A204.1 (cell line): ENCODE results near the gene MRPL48.
A peak's percentile ranks its signal among the peaks of the same experiment; 100 is the strongest.
"Not testable (repeated sequence)": the region's sequence is repeated elsewhere in the genome, so short reads cannot be mapped to it uniquely, and the experiment has no call there.

Experiments used
- FAIRE-seq: peaks from 2 replicates; lab custom pipeline; 2012; peaks lifted over from hg19 to GRCh38; lab: Jason Lieb, UNC

The MRPL48 gene

DNA sequence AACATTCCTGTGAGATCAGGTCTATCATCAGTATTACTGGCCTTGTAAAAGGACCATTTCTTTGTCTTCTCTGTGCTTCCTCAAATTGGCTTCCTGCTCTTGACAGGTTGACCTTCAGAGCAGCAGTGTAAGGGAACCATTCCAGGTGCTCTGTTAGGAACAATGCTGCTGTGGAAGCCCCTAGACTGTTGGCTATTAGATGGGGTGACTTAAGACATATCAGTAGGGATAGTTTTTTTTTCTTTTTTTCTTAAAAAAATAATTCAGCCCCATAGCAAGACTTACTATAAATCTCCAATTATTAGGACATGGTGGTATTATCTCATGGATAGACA is 51.4 kb downstream of the MRPL48 start:
- FAIRE-seq, result no peak

DNA sequence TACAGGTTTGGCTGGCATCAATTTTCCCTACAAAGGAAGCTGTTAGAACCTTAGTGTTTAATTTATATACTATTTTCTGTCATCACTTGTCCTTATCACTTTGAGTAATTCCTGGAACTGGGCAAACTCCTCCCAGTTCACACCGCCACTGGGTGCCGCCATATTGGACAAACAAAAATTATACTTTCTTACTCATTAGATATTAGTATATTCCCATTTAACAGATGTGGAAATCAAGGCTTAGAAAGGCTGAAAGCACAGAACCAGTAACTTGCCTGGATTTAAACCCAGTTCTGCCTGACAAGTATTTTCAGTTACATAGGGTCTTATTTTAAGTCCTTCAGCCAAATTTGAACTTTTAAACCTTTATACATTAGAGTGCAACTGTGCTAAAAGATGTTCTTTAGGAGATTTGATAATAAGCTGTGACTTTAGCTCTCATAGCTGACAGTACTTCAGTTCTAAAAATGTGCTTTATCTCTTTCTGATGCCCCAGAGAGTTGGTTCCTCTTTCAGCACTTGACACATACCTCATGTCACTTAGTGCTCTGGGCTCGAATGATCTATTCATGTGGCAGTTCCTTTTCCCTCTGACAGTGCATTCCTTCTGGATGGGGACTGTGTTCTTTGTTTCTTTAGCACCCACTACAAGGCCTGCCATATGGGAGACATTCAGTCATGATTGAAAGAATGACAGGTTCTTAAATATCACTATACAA is 63.5 kb downstream of the MRPL48 start:
- no peak for FAIRE-seq

DNA sequence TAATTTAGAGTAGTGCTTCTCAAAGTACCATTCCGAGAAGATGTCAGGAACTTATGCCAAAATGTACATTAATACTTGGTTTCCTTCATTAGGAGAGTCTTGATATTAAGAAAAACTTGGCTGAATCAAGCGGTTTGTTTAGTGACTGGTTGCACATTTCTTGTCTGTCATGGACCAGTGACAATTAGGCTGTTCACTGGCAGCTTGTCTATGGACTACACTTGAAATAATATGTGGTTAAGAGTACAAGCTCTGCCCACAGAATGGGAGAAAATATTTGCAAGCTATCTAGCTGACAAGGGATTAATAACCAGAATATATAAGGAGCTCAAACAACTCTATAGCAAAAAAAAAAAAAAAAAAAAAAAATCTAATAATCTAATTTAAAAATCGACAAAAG is 64.4 kb downstream of the MRPL48 start:
- no peak for FAIRE-seq

- no peak for FAIRE-seq
Observed at GRCh38 chr11:73854680-73855079, 67.0 kb downstream of the MRPL48 start.

- no peak for FAIRE-seq
Observed at GRCh38 chr11:73856031-73856567, 68.4 kb downstream of the MRPL48 start.

GRCh38 chr11:73859671-73860070 is 72.0 kb downstream of the MRPL48 start:
- FAIRE-seq, result no peak

- no peak for FAIRE-seq
Observed at GRCh38 chr11:73860202-73860601, 72.5 kb downstream of the MRPL48 start.

DNA sequence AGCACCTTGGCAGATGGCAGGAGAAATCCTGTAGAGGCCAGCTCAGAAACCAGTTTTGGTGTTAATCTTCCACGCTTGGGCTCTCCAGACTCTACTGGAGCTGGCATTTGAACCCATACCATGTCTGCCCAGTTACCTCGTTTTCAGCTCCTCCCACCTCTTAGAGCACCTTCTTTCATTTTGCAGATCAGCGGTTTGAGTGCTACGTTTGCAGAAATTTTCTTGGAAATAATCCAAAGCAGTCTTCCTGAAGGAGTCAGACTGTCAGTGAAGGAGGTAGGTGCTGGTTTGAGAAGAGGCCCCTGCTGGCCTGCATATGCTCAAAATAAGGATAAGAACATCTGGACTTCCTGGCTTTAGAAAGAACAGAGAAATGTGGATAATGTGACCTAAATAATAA is 75.3 kb downstream of the MRPL48 start:
- no peak for FAIRE-seq

DNA sequence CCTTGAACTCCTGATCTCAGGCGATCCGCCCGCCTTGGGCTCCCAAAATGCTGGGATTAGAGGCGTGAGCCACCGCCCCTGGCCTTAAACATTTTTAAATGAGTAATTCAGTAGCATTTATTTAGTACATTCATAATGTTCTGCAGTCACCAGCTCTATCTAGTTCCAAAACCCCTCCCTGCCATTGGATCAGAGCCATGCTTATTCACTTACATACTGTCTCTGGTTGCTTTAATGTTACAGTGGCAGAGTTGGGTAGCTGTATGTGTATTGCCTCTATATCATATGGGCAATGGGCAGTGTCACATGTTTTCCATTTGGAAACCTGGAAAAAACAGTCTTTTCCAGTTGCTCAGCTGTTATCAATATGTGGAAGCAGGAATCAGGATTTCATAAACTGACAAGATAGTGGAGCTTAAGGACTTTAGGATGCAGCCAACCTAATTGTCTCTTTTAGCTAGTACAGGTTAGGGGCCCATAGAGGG is 78.5 kb downstream of the MRPL48 start:
- no peak for FAIRE-seq

- no peak for FAIRE-seq
Observed at GRCh38 chr11:73866586-73866996, 78.9 kb downstream of the MRPL48 start.

GRCh38 chr11:73869332-73869949 is 81.8 kb downstream of the MRPL48 start:
- no peak for FAIRE-seq

- no peak for FAIRE-seq
Observed at GRCh38 chr11:73870261-73870660, 82.6 kb downstream of the MRPL48 start.

- no peak for FAIRE-seq
Observed at GRCh38 chr11:73872749-73873357, 85.2 kb downstream of the MRPL48 start.

- FAIRE-seq, result no peak
Observed at GRCh38 chr11:73875380-73875779, 87.7 kb downstream of the MRPL48 start.

GRCh38 chr11:73875840-73876239 is 88.2 kb downstream of the MRPL48 start:
- FAIRE-seq, result no peak

- peak; percentile 87 for FAIRE-seq
Observed at GRCh38 chr11:73876424-73877310, 89.0 kb downstream of the MRPL48 start, which contains the start of the genes COA4 and PAAF1. Gene COA4, minus strand, starts transcription at chr11:73876846. Its CDS starts 3,468 bp downstream, at chr11:73873378. Gene PAAF1, plus strand, starts transcription at chr11:73876999. Its CDS starts 23 bp downstream, at chr11:73877022.

- no peak for FAIRE-seq
Observed at GRCh38 chr11:73878771-73879170, 91.1 kb downstream of the MRPL48 start.

- not testable (repeated sequence) for FAIRE-seq
Observed at GRCh38 chr11:73880449-73880848, 92.8 kb downstream of the MRPL48 start.

DNA sequence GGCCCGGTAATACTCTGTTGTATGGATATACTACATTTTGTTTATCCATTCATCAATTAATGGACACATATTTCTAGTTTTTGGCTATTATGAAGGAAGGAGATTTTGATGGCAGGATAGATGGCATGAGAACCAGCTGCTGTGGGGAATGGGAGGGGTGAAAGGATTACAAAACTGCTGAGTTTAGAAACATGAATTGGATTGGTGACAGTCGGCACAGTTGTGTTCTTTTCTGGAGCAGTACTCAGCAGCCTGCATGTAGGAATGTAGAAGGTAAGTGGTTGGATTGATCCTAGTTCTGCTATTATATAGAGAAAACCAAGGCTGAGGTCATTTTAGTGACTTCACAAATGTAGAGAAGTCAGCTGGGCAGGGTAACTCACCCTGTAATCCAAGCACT is 96.2 kb downstream of the MRPL48 start:
- no peak for FAIRE-seq

- no peak for FAIRE-seq
Observed at GRCh38 chr11:73888244-73888643, 100.6 kb downstream of the MRPL48 start.

DNA sequence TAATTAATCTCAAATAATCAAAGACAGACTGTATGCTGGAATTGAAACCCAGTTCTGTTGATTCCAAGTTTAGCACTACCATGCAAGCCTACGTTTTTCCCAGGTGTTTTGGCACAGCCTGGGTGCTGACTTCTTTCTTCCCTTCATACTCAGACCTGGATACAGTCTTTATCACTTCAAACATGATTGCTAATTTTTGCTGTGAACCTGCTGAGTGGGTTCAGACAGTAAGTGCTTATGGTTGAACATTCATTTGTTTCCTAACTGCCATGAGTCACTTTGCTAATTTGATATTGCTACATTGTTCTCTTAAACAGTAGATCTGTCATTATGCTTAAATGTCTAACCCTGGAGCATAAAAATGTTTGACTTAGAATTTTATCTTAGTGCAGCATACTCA is 101.3 kb downstream of the MRPL48 start:
- no peak for FAIRE-seq

- no peak for FAIRE-seq
Observed at GRCh38 chr11:73889536-73889935, 101.9 kb downstream of the MRPL48 start.
